Measurements from ENCODE around the gene GALNT9. TPM values are rescaled to one million over a fixed set of nuclear protein-coding genes. Genes with fewer than 3 reads are reported as not detected.

The GALNT9 gene
- total RNA-seq, 1 donor from 2014 or later: 2.1 TPM

- no peaks in the 10 kb centered on the region for H3K4me1 Mint-ChIP-seq (ENCODE audit: low read depth, unreplicated experiment)
- DNase-seq (ENCODE audit: low read depth): no peak
- peaks cover 48% of the 10 kb centered on the region for H3K27me3 Mint-ChIP-seq (ENCODE audit: low read depth, unreplicated experiment)
- H3K27ac ChIP-seq (ENCODE audit: low read depth, low read length): no peak overlapping the region
- no peak overlapping the region for H3K4me3 Mint-ChIP-seq (ENCODE audit: unreplicated experiment)
- H3K27ac Mint-ChIP-seq (ENCODE audit: unreplicated experiment): peak overlapping the region; percentile 7
- H4K20me1 ChIP-seq (ENCODE audit: insufficient read depth, low read length): no peaks in the 10 kb centered on the region
- H3K4me1 ChIP-seq (ENCODE audit: insufficient read depth, low read length): peaks cover 7% of the 10 kb centered on the region
- H3K36me3 ChIP-seq (ENCODE audit: insufficient read depth, low read length): no peaks in the 10 kb centered on the region
- H3K9ac ChIP-seq (ENCODE audit: low read length): no peak overlapping the region
- H3K9me3 ChIP-seq (ENCODE audit: insufficient read depth, low read depth, low read length): no peaks in the 10 kb centered on the region
- FAIRE-seq: no peak
- H3K4me3 ChIP-seq (ENCODE audit: insufficient read depth, low read depth, low read length): no peak overlapping the region
- no peak for TF ChIP-seq EZH2 (IDR thresholded peaks at IDR 0.05; ENCODE audit: insufficient read depth, low read length)
- H2AFZ ChIP-seq (ENCODE audit: low read depth, low read length): no peak overlapping the region
- H3K9me3 Mint-ChIP-seq (ENCODE audit: unreplicated experiment): peaks cover 4% of the 10 kb centered on the region
- H3K27me3 ChIP-seq (ENCODE audit: insufficient read depth, low read length): peaks cover 12% of the 10 kb centered on the region
- peaks cover 2% of the 10 kb centered on the region for H3K36me3 Mint-ChIP-seq (ENCODE audit: low read depth, unreplicated experiment)
- no peaks in the 10 kb centered on the region for H3K79me2 ChIP-seq (ENCODE audit: insufficient read depth, low read length)
- H3K4me2 ChIP-seq (ENCODE audit: low read length): no peak overlapping the region
These were observed 141.5 kb downstream of the GALNT9 start for GRCh38 chr12:132187646-132188450.

- no peaks in the 10 kb centered on the region for H3K9me3 ChIP-seq (ENCODE audit: insufficient read depth, low read depth, low read length)
- H3K4me1 ChIP-seq (ENCODE audit: insufficient read depth, low read length): peaks cover 7% of the 10 kb centered on the region
- FAIRE-seq (no peak), DNase-seq (ENCODE audit: low read depth) (no peak)
- peaks cover 53% of the 10 kb centered on the region for H3K27me3 Mint-ChIP-seq (ENCODE audit: low read depth, unreplicated experiment)
- H3K36me3 Mint-ChIP-seq (ENCODE audit: low read depth, unreplicated experiment): peaks cover 2% of the 10 kb centered on the region
- H3K27me3 ChIP-seq (ENCODE audit: insufficient read depth, low read length): peaks cover 12% of the 10 kb centered on the region
- no peaks in the 10 kb centered on the region for H3K79me2 ChIP-seq (ENCODE audit: insufficient read depth, low read length)
- no peak overlapping the region for H3K4me2 ChIP-seq (ENCODE audit: low read length)
- no peaks in the 10 kb centered on the region for H3K36me3 ChIP-seq (ENCODE audit: insufficient read depth, low read length)
- H4K20me1 ChIP-seq (ENCODE audit: insufficient read depth, low read length): no peaks in the 10 kb centered on the region
- H3K9me3 Mint-ChIP-seq (ENCODE audit: unreplicated experiment): peaks cover 4% of the 10 kb centered on the region
- H3K4me3 Mint-ChIP-seq (ENCODE audit: unreplicated experiment): no peak overlapping the region
- no peak overlapping the region for H3K9ac ChIP-seq (ENCODE audit: low read length)
- no peak overlapping the region for H3K4me3 ChIP-seq (ENCODE audit: insufficient read depth, low read depth, low read length)
- no peak overlapping the region for H2AFZ ChIP-seq (ENCODE audit: low read depth, low read length)
- H3K4me1 Mint-ChIP-seq (ENCODE audit: low read depth, unreplicated experiment): no peaks in the 10 kb centered on the region
- no peak for TF ChIP-seq EZH2 (IDR thresholded peaks at IDR 0.05; ENCODE audit: insufficient read depth, low read length)
- no peak for TF ChIP-seq CTCF (IDR thresholded peaks at IDR 0.05; ENCODE audit: insufficient read depth, low read depth, low read length)
- no peak overlapping the region for H3K27ac ChIP-seq (ENCODE audit: low read depth, low read length)
- H3K27ac Mint-ChIP-seq (ENCODE audit: unreplicated experiment): no peak overlapping the region
These were observed 142.3 kb downstream of the GALNT9 start for GRCh38 chr12:132186857-132187620.

GRCh38 chr12:132186208-132186856 lies 143.1 kb downstream of the GALNT9 start:
- H3K27me3 Mint-ChIP-seq (ENCODE audit: low read depth, unreplicated experiment): peaks cover 55% of the 10 kb centered on the region

More at GRCh38 chr12:132186208-132186856, 143.1 kb downstream of the GALNT9 start:
- Mint-ChIP-seq H3K36me3 (ENCODE audit: low read depth, unreplicated experiment) (peaks cover 2% of the 10 kb centered on the region), H3K4me1 (ENCODE audit: low read depth, unreplicated experiment) (no peaks in the 10 kb centered on the region), H3K9me3 (ENCODE audit: unreplicated experiment) (peaks cover 4% of the 10 kb centered on the region), H3K4me3 (ENCODE audit: unreplicated experiment) (no peak overlapping the region), H3K27ac (ENCODE audit: unreplicated experiment) (no peak overlapping the region)
- Histone ChIP-seq H3K9ac (ENCODE audit: low read length) (no peak overlapping the region), H3K4me1 (ENCODE audit: insufficient read depth, low read length) (peaks cover 7% of the 10 kb centered on the region), H3K36me3 (ENCODE audit: insufficient read depth, low read length) (no peaks in the 10 kb centered on the region), H3K79me2 (ENCODE audit: insufficient read depth, low read length) (no peaks in the 10 kb centered on the region), H3K4me2 (ENCODE audit: low read length) (no peak overlapping the region), H3K27me3 (ENCODE audit: insufficient read depth, low read length) (peaks cover 12% of the 10 kb centered on the region), H4K20me1 (ENCODE audit: insufficient read depth, low read length) (no peaks in the 10 kb centered on the region), H3K4me3 (ENCODE audit: insufficient read depth, low read depth, low read length) (no peak overlapping the region), H3K9me3 (ENCODE audit: insufficient read depth, low read depth, low read length) (peaks cover 1% of the 10 kb centered on the region), H2AFZ (ENCODE audit: low read depth, low read length) (no peak overlapping the region), H3K27ac (ENCODE audit: low read depth, low read length) (no peak overlapping the region)
- TF ChIP-seq CTCF (IDR thresholded peaks at IDR 0.05; ENCODE audit: insufficient read depth, low read depth, low read length): no peak
- TF ChIP-seq EZH2 (IDR thresholded peaks at IDR 0.05; ENCODE audit: insufficient read depth, low read length): no peak
- DNase-seq (ENCODE audit: low read depth) (no peak), FAIRE-seq (no peak)

Data from astrocyte (in vitro differentiated cells and primary cell).